Neuronal stem cell (in vitro differentiated cells): ENCODE data around the gene NNT.

Source experiments
- DNase-seq: peaks from one replicate; pipeline ENCODE4 v3.0.0-alpha.2; 2013; ENCODE audit warnings: low spot score
- H2AFZ ChIP-seq: one replicate; pipeline ENCODE4 v1.6.1; 2013; ENCODE audit warnings: mild to moderate bottlenecking, low read length, inconsistent platforms
- H2AK5ac ChIP-seq: 2 replicates; pipeline ENCODE4 v1.6.1; 2013; ENCODE audit warnings: low read depth, mild to moderate bottlenecking, inconsistent platforms, low read length, moderate library complexity, mixed read lengths
- H2BK120ac ChIP-seq: 2 replicates; pipeline ENCODE4 v1.6.1; 2013; ENCODE audit warnings: low read depth, mild to moderate bottlenecking, inconsistent platforms, low read length, moderate library complexity, mixed read lengths
- H2BK12ac ChIP-seq: one replicate; pipeline ENCODE4 v1.6.1; 2013; ENCODE audit warnings: low read length, inconsistent platforms
- H2BK15ac ChIP-seq: 2 replicates; pipeline ENCODE4 v1.6.1; 2013; ENCODE audit warnings: mild to moderate bottlenecking, low read length, inconsistent platforms, mixed read lengths
- H2BK5ac ChIP-seq: one replicate; pipeline ENCODE4 v1.6.1; 2013; ENCODE audit warnings: inconsistent platforms, mild to moderate bottlenecking, low read length, moderate library complexity
- H3K14ac ChIP-seq: one replicate; pipeline ENCODE4 v1.6.1; 2013; ENCODE audit warnings: low read length, inconsistent platforms
- H3K18ac ChIP-seq: 2 replicates; pipeline ENCODE4 v1.6.1; 2013; ENCODE audit warnings: low read length, inconsistent platforms
- H3K23ac ChIP-seq: 2 replicates; pipeline ENCODE4 v1.6.1; 2013; ENCODE audit warnings: low read depth, mild to moderate bottlenecking, mixed read lengths, low read length, inconsistent platforms; ENCODE audit not compliant: poor library complexity
- H3K27ac ChIP-seq: replicated peaks from 3 replicates; pipeline ENCODE4 v1.5.1; 2013; ENCODE audit warnings: low read length, inconsistent platforms
- H3K27me3 ChIP-seq, 3 experiments: 2 replicates each; pipeline ENCODE4 v1.6.1; 2013; ENCODE audit warnings: low read length in 3 of 3, mild to moderate bottlenecking in 2 of 3, inconsistent platforms in 1 of 3, low read depth in 1 of 3, mixed read lengths in 1 of 3, moderate library complexity in 1 of 3; ENCODE audit not compliant: control insufficient read depth in 3 of 3, insufficient read depth in 3 of 3
- H3K36me3 ChIP-seq, 2 donors: replicated peaks in 1 of 2; 2 replicates each; pipeline ENCODE4 v1.6.1; 2013; ENCODE audit warnings: low read length in 2 of 2; ENCODE audit not compliant: control insufficient read depth in 2 of 2, insufficient read depth in 2 of 2
- H3K4ac ChIP-seq: 2 replicates; pipeline ENCODE4 v1.6.1; 2013; ENCODE audit warnings: inconsistent platforms, mild to moderate bottlenecking, low read length, moderate library complexity
- H3K4me1 ChIP-seq, 2 donors: 1 replicate in 1 of 2; 2 replicates in 1 of 2; pipeline ENCODE4 v1.6.1; 2013; ENCODE audit warnings: low read length in 2 of 2, low read depth in 1 of 2; ENCODE audit not compliant: control insufficient read depth in 2 of 2, insufficient read depth in 1 of 2
- H3K4me2 ChIP-seq: one replicate; pipeline ENCODE4 v1.6.1; 2013; ENCODE audit warnings: mild to moderate bottlenecking, low read length, inconsistent platforms; ENCODE audit not compliant: insufficient read depth, poor library complexity, severe bottlenecking
- H3K4me3 ChIP-seq, 2 donors: 2 replicates each; pipeline ENCODE4 v1.5.1; 2013; ENCODE audit warnings: low read length in 2 of 2, mild to moderate bottlenecking in 2 of 2, inconsistent platforms in 1 of 2, moderate library complexity in 1 of 2
- H3K79me1 ChIP-seq: one replicate; pipeline ENCODE4 v1.6.1; 2013; ENCODE audit warnings: low read depth, mild to moderate bottlenecking, inconsistent platforms, low read length, moderate library complexity
- H3K9ac ChIP-seq: one replicate; pipeline ENCODE4 v1.6.1; 2013; ENCODE audit warnings: mild to moderate bottlenecking, low read depth, low read length, inconsistent platforms; ENCODE audit not compliant: poor library complexity
- H3K9me3 ChIP-seq, 2 donors: replicated peaks in 1 of 2; 2 replicates each; pipeline versions ENCODE3 to v1.6.1; 2013; ENCODE audit warnings: low read length in 2 of 2, mild to moderate bottlenecking in 2 of 2, inconsistent platforms in 1 of 2, low read depth in 1 of 2, mixed read lengths in 1 of 2, moderate library complexity in 1 of 2; ENCODE audit not compliant: control insufficient read depth in 2 of 2, insufficient read depth in 1 of 2
- H4K8ac ChIP-seq: one replicate; pipeline ENCODE4 v1.6.1; 2013; ENCODE audit warnings: low read depth, mild to moderate bottlenecking, inconsistent platforms, low read length, moderate library complexity
- H4K91ac ChIP-seq: one replicate; pipeline ENCODE4 v1.6.1; 2013; ENCODE audit warnings: low read length, low read depth, mild to moderate bottlenecking, inconsistent platforms; ENCODE audit not compliant: poor library complexity
- WGBS, 2 donors: extraction: QIAGEN DNeasy Blood & Tissue Kit; methylation state at CpG; one replicate each; pipeline ENCODE4 v1.1.7; 2013; ENCODE audit warnings: missing lambda C conversion rate in 2 of 2, mixed read lengths in 1 of 2; ENCODE audit not compliant: insufficient read length in 2 of 2, insufficient replicate concordance in 1 of 2; ENCODE audit errors: extremely low coverage in 2 of 2; 5-methylcytosine and 5-hydroxymethylcytosine counted together

Gene NNT

GRCh38 chr5:43567967-43568366, 35.0 kb upstream of the NNT start:
- no peak overlapping the region for H2BK120ac ChIP-seq
- peaks cover 0 to 3% of the 10 kb centered on the region in 2 donors for H3K36me3 ChIP-seq
- H3K4me1 ChIP-seq, result no peaks in the 10 kb centered on the region
- no peak overlapping the region for H3K4me2 ChIP-seq
- H3K4ac ChIP-seq, result no peak overlapping the region
- no peak overlapping the region for H3K14ac ChIP-seq
- no peaks in the 10 kb centered on the region for H3K79me1 ChIP-seq
- H4K8ac ChIP-seq, result no peak overlapping the region
- no peak for DNase-seq
- H3K27ac ChIP-seq, result no peak overlapping the region
- no peaks in the 10 kb centered on the region for H3K9me3 ChIP-seq
- H3K18ac ChIP-seq, result no peak overlapping the region
- H3K27me3 ChIP-seq, result no peaks in the 10 kb centered on the region
- WGBS, 2 donors, result no CpG with 5 or more reads among the region's 3 CpGs
- no peak overlapping the region for H2BK15ac ChIP-seq
- H3K4me3 ChIP-seq, result no peak overlapping the region
- no peak overlapping the region for H2BK12ac ChIP-seq
- no peak overlapping the region for H4K91ac ChIP-seq
- no peak overlapping the region for H2AFZ ChIP-seq
- H3K9ac ChIP-seq, result no peak overlapping the region
- no peak overlapping the region for H2AK5ac ChIP-seq
- no peak overlapping the region for H3K23ac ChIP-seq
- no peak overlapping the region for H2BK5ac ChIP-seq

GRCh38 chr5:43569236-43569746, 33.7 kb upstream of the NNT start:
- Histone ChIP-seq H3K18ac (no peak overlapping the region), H2BK15ac (no peak overlapping the region), H3K4ac (no peak overlapping the region), H3K4me3 (no peak overlapping the region), H3K14ac (no peak overlapping the region), H2AFZ (no peak overlapping the region), H3K4me2 (no peak overlapping the region), H2BK12ac (no peak overlapping the region), H3K27me3 (no peaks in the 10 kb centered on the region), H2BK120ac (no peak overlapping the region), H3K4me1 (no peaks in the 10 kb centered on the region), H3K79me1 (no peaks in the 10 kb centered on the region), H2BK5ac (no peak overlapping the region), H3K9me3 (no peaks in the 10 kb centered on the region), H3K9ac (no peak overlapping the region), H3K23ac (no peak overlapping the region), H3K36me3 (peaks cover 0 to 3% of the 10 kb centered on the region in 2 donors), H3K27ac (no peak overlapping the region), H4K91ac (no peak overlapping the region), H2AK5ac (no peak overlapping the region), H4K8ac (no peak overlapping the region)
- no CpG with 5 or more reads among the region's 4 CpGs for WGBS, 2 donors
- DNase-seq, result no peak

GRCh38 chr5:43570450-43571158, 32.4 kb upstream of the NNT start:
- Histone ChIP-seq H2BK5ac (no peak overlapping the region), H3K9ac (no peak overlapping the region), H3K18ac (no peak overlapping the region), H2BK120ac (no peak overlapping the region), H3K9me3 (no peaks in the 10 kb centered on the region), H3K4me3 (no peak overlapping the region), H2AK5ac (no peak overlapping the region), H2BK15ac (no peak overlapping the region), H3K27me3 (no peaks in the 10 kb centered on the region), H3K23ac (no peak overlapping the region), H4K8ac (no peak overlapping the region), H3K4me1 (no peaks in the 10 kb centered on the region), H4K91ac (no peak overlapping the region), H3K14ac (no peak overlapping the region), H2AFZ (no peak overlapping the region), H3K36me3 (peaks cover 0 to 8% of the 10 kb centered on the region in 2 donors), H2BK12ac (no peak overlapping the region), H3K4me2 (no peak overlapping the region), H3K4ac (no peak overlapping the region), H3K79me1 (no peaks in the 10 kb centered on the region), H3K27ac (no peak overlapping the region)
- no CpG with 5 or more reads among the region's 8 CpGs for WGBS, 2 donors
- DNase-seq, result no peak

GRCh38 chr5:43571237-43571636, 31.7 kb upstream of the NNT start:
- no peaks in the 10 kb centered on the region for H3K9me3 ChIP-seq
- H3K4me2 ChIP-seq, result no peak overlapping the region
- H3K36me3 ChIP-seq, result peaks cover 0 to 12% of the 10 kb centered on the region in 2 donors
- no peak for DNase-seq
- no peak overlapping the region for H2BK120ac ChIP-seq
- no peaks in the 10 kb centered on the region for H3K4me1 ChIP-seq
- H3K18ac ChIP-seq, result no peak overlapping the region
- H3K27me3 ChIP-seq, result no peaks in the 10 kb centered on the region
- no peak overlapping the region for H3K4ac ChIP-seq
- no peak overlapping the region for H4K8ac ChIP-seq
- no peak overlapping the region for H3K9ac ChIP-seq
- H3K23ac ChIP-seq, result no peak overlapping the region
- no peak overlapping the region for H2BK12ac ChIP-seq
- no peak overlapping the region for H3K27ac ChIP-seq
- WGBS, 2 donors, result no CpG with 5 or more reads among the region's 5 CpGs
- no peak overlapping the region for H2AFZ ChIP-seq
- H3K4me3 ChIP-seq, result no peak overlapping the region
- H2AK5ac ChIP-seq, result no peak overlapping the region
- no peaks in the 10 kb centered on the region for H3K79me1 ChIP-seq
- H3K14ac ChIP-seq, result no peak overlapping the region
- H2BK5ac ChIP-seq, result no peak overlapping the region
- no peak overlapping the region for H2BK15ac ChIP-seq
- H4K91ac ChIP-seq, result no peak overlapping the region
